ENCODE measurements around the gene CEL.

DNA sequence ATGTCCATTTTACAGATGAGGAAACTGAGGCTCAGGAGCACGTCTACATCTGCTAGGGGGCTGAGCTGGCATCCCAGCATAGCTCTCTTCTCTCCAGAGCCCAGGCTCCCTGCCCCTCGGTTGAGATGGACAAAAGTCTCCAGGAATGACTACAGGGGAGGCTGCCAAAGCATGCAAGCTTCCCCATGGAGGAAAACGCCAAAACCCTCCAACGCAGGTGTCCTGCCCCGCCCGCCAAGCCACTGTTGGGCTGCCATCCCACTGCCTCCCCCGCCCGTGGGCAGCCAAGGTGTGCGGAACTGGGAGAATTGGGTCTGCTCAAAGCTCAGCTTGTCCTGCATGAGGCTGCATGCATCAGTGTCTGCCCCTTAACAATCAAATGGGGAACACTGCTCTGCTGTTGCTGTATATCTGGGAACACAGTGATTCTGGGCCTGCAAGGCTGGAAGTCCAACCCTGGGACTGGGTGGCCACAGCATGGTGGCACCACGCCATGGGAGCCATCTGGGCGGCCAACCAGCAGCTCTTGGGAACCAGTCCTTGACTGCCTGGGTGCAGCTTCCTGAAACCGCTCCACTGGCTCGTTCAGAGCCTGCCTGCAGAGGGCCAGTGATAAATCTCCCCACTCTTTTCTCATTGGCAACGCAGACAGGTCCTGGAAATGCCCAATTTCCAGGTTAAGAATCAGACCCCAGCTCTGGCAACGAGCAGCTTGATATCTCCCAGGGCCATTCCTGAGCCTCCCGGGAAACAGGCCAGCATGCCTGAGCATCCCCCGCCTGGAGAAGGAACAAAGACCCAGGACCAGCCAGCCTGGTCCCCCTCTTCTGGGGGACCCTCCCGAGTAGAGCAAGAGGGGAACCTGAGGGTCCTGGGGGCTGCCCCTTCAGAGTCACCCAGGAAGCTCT is 55.7 kb downstream of the CEL start:
- TF ChIP-seq, protein P1, sequence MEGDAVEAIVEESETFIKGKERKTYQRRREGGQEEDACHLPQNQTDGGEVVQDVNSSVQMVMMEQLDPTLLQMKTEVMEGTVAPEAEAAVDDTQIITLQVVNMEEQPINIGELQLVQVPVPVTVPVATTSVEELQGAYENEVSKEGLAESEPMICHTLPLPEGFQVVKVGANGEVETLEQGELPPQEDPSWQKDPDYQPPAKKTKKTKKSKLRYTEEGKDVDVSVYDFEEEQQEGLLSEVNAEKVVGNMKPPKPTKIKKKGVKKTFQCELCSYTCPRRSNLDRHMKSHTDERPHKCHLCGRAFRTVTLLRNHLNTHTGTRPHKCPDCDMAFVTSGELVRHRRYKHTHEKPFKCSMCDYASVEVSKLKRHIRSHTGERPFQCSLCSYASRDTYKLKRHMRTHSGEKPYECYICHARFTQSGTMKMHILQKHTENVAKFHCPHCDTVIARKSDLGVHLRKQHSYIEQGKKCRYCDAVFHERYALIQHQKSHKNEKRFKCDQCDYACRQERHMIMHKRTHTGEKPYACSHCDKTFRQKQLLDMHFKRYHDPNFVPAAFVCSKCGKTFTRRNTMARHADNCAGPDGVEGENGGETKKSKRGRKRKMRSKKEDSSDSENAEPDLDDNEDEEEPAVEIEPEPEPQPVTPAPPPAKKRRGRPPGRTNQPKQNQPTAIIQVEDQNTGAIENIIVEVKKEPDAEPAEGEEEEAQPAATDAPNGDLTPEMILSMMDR (conservative IDR thresholded peaks at IDR 0.05 in 1 of 2, IDR thresholded peaks at IDR 0.05 in 1 of 2; ENCODE audit: low read depth in 1 of 2, low read length in 2 of 2) = no peak
- TF ChIP-seq EZH2 (IDR thresholded peaks at IDR 0.05; ENCODE audit: low read length, missing control alignments) = no peak

Data from fibroblast of lung (primary cell).